HepG2 (cell line): Measurements from ENCODE around the gene CALN1. TPM values are rescaled to one million over a fixed set of nuclear protein-coding genes. Genes with fewer than 3 reads are reported as not detected.

Experiments used
- ATAC-seq: fragments of 200-7000 bp; cut with Tn5 transposase; 3 replicates; pipeline ENCODE4 v1.9.1; 2020; ENCODE audit warnings: mild to moderate bottlenecking, moderate library complexity
- BruUV-seq: library from RNA; stranded (reverse); fragments of 400-500 nt; replicated peaks from 2 replicates; lab custom pipeline; 2021; lab: Mats Ljungman, UMichigan
- CTCF ChIA-PET: fragments of 300-600 bp; formaldehyde crosslinking; extraction: SDS; loops from one replicate; lab custom pipeline; 2021; ENCODE audit warnings: low total read pairs, inconsistent platforms, low intra/inter-chr PET ratio; lab: Yijun Ruan, JAX
- POLR2A ChIA-PET: fragments of 350-600 bp; sonication (Branson Sonifier 250); formaldehyde crosslinking; loops from one replicate; lab custom pipeline; 2020; ENCODE audit warnings: antibody characterized with exemption, inconsistent platforms; lab: Yijun Ruan, JAX
- DNase-seq: peaks from one replicate; pipeline ENCODE4 v3.0.0-alpha.2; 2015; ENCODE audit warnings: low spot score
- FAIRE-seq: peaks from 3 replicates; lab custom pipeline; 2011; peaks lifted over from hg19 to GRCh38; lab: Jason Lieb, UNC
- H2AFZ ChIP-seq: one replicate; pipeline ENCODE4 v1.6.1; 2011; ENCODE audit warnings: low read length, inconsistent platforms
- H3K27ac ChIP-seq: fragments of 300-600 bp; 3 replicates; pipeline ENCODE4 v1.8.0; 2011; ENCODE audit warnings: mixed run types, mild to moderate bottlenecking, mixed read lengths, low read length, inconsistent platforms; ENCODE audit not compliant: insufficient read depth; ENCODE audit errors: extremely low read length
- H3K27me3 ChIP-seq, 2 experiments: fragments of 200-600 bp in 1 of 2; 2 replicates in 1 of 2; 3 replicates in 1 of 2; pipeline versions ENCODE4 v1.6.0 to v1.8.0; 2011; ENCODE audit warnings: low read length in 2 of 2, mild to moderate bottlenecking in 2 of 2, moderate library complexity in 2 of 2, inconsistent platforms in 1 of 2; ENCODE audit not compliant: insufficient read depth in 2 of 2, control insufficient read depth in 1 of 2
- H3K36me3 ChIP-seq, 2 experiments: fragments of 200-600 bp in 1 of 2; replicated peaks in 1 of 2; 2 replicates in 1 of 2; 3 replicates in 1 of 2; pipeline versions ENCODE4 v1.5.1 to v1.8.0; 2011; ENCODE audit warnings: low read length in 2 of 2, inconsistent platforms in 1 of 2; ENCODE audit not compliant: insufficient read depth in 2 of 2, control insufficient read depth in 1 of 2
- H3K4me1 ChIP-seq: 2 replicates; pipeline ENCODE4 v1.5.1; 2012; ENCODE audit warnings: low read length, inconsistent platforms; ENCODE audit not compliant: insufficient read depth
- H3K4me2 ChIP-seq: 2 replicates; pipeline ENCODE4 v1.6.0; 2011; ENCODE audit warnings: low read depth, low read length, inconsistent platforms
- H3K4me3 ChIP-seq, 3 experiments: fragments of 200-600 bp in 1 of 3; sonication (generic), shearing (Covaris generic) in 1 of 3; replicated peaks in 1 of 3; 2 replicates each; pipeline ENCODE4 v1.5.1; 2011 to 2016; ENCODE audit warnings: low read length in 3 of 3, inconsistent platforms in 2 of 3, low read depth in 2 of 3, mild to moderate bottlenecking in 2 of 3, control low read depth in 1 of 3, mixed read lengths in 1 of 3; ENCODE audit not compliant: insufficient read depth in 1 of 3
- H3K79me2 ChIP-seq: one replicate; pipeline ENCODE4 v1.6.1; 2011; ENCODE audit warnings: low read length, inconsistent platforms; ENCODE audit not compliant: insufficient read depth
- H3K9ac ChIP-seq: 2 replicates; pipeline ENCODE4 v1.6.0; 2011; ENCODE audit warnings: mild to moderate bottlenecking, low read depth, low read length, inconsistent platforms; ENCODE audit not compliant: insufficient read depth
- H3K9me3 ChIP-seq: 2 replicates; pipeline ENCODE4 v1.5.1; 2012; ENCODE audit warnings: mild to moderate bottlenecking, low read length
- H4K20me1 ChIP-seq: 2 replicates; pipeline ENCODE4 v1.6.0; 2011; ENCODE audit warnings: inconsistent platforms, mild to moderate bottlenecking, low read length, moderate library complexity; ENCODE audit not compliant: insufficient read depth
- ARNT ChIP-seq: fragments of 450-650 bp; IDR thresholded peaks from 2 replicates; pipeline ENCODE4 v1.6.1; 2017
- BCL6 ChIP-seq: IDR thresholded peaks from 2 replicates; pipeline ENCODE4 v1.6.1; 2016; ENCODE audit warnings: missing genetic modification reagents, missing compliant biosample characterization
- CREB1 ChIP-seq, 2 experiments: fragments of 450-650 bp in 1 of 2; IDR thresholded peaks; 2 replicates each; pipeline ENCODE4 v1.6.1; 2016 to 2017; ENCODE audit warnings: control low read depth in 1 of 2, mild to moderate bottlenecking in 1 of 2, missing compliant biosample characterization in 1 of 2, missing genetic modification characterization in 1 of 2
- ERF ChIP-seq: IDR thresholded peaks from 2 replicates; pipeline ENCODE4 v1.6.1; 2018; ENCODE audit warnings: missing biosample characterization, missing genetic modification reagents
- GLMP ChIP-seq: sonication (generic); formaldehyde crosslinking; IDR thresholded peaks from 2 replicates; pipeline ENCODE4 v1.9.0; 2021; ENCODE audit warnings: missing genetic modification reagents, mild to moderate bottlenecking, borderline replicate concordance
- MTF2 ChIP-seq: sonication (generic); formaldehyde crosslinking; IDR thresholded peaks from 2 replicates; pipeline ENCODE4 v1.5.0; 2020; ENCODE audit warnings: missing genetic modification reagents, borderline replicate concordance
- MXD1 ChIP-seq: sonication (generic); formaldehyde crosslinking; IDR thresholded peaks from 2 replicates; pipeline ENCODE4 v1.4.0; 2020; ENCODE audit warnings: mild to moderate bottlenecking, missing genetic modification reagents
- NR1H2 ChIP-seq: sonication (generic); formaldehyde crosslinking; IDR thresholded peaks from 2 replicates; pipeline ENCODE4 v1.8.1; 2022; ENCODE audit warnings: low read depth, missing genetic modification reagents, borderline replicate concordance
- NR2F6 ChIP-seq, 2 experiments: IDR thresholded peaks; 2 replicates each; pipeline ENCODE4 v1.6.1; 2016; ENCODE audit warnings: antibody characterized with exemption in 1 of 2, mild to moderate bottlenecking in 1 of 2
- PHF5A ChIP-seq: IDR thresholded peaks from one replicate; pipeline ENCODE4 v1.6.1; 2018; ENCODE audit warnings: low read depth, missing genetic modification reagents; ENCODE audit not compliant: unreplicated experiment
- RFX1 ChIP-seq: fragments of 450-650 bp; IDR thresholded peaks from 2 replicates; pipeline ENCODE4 v1.6.1; 2017
- SP1 ChIP-seq, 2 experiments: fragments of 450-650 bp in 1 of 2; sonication (generic) in 1 of 2; formaldehyde crosslinking in 1 of 2; IDR thresholded peaks; 2 replicates each; pipeline versions ENCODE4 v1.4.0 to v1.6.1; 2016 to 2020; ENCODE audit warnings: missing genetic modification reagents in 1 of 2
- TAF15 ChIP-seq: fragments of 200-400 bp; formaldehyde crosslinking; IDR thresholded peaks from one replicate; pipeline ENCODE4 v1.6.1; 2018; ENCODE audit warnings: mild to moderate bottlenecking, low read depth, low read length; ENCODE audit not compliant: poor library complexity, severe bottlenecking
- ZFP41 ChIP-seq: sonication (generic); formaldehyde crosslinking; IDR thresholded peaks from 2 replicates; pipeline ENCODE4 v1.4.0; 2020; ENCODE audit warnings: mild to moderate bottlenecking, missing genetic modification reagents, borderline replicate concordance
- ZNF101 ChIP-seq: sonication (generic); formaldehyde crosslinking; IDR thresholded peaks from 2 replicates; pipeline ENCODE4 v1.4.0; 2020; ENCODE audit warnings: mild to moderate bottlenecking, low read depth, missing genetic modification reagents, borderline replicate concordance
- ZNF224 ChIP-seq: sonication (generic); formaldehyde crosslinking; IDR thresholded peaks from 2 replicates; pipeline ENCODE4 v1.5.0; 2020; ENCODE audit warnings: mild to moderate bottlenecking, missing genetic modification reagents
- ZNF580 ChIP-seq: IDR thresholded peaks from 2 replicates; pipeline ENCODE4 v1.6.1; 2016; ENCODE audit warnings: low read depth, borderline replicate concordance
- ZNF709 ChIP-seq: sonication (generic); formaldehyde crosslinking; IDR thresholded peaks from 2 replicates; pipeline ENCODE4 v1.5.0; 2020; ENCODE audit warnings: mild to moderate bottlenecking, missing genetic modification reagents
- ZSCAN21 ChIP-seq: sonication (generic); formaldehyde crosslinking; IDR thresholded peaks from 2 replicates; pipeline ENCODE4 v1.8.0; 2022; ENCODE audit warnings: mild to moderate bottlenecking, missing genetic modification reagents, moderate library complexity, borderline replicate concordance
- WGBS: methylation state at CpG from one replicate; pipeline ENCODE4 v1.1.6; 2017; ENCODE audit warnings: low lambda C conversion rate; 5-methylcytosine and 5-hydroxymethylcytosine counted together
- in situ Hi-C: cut with HindIII; loops from 2 replicates; pipeline ENCODE4 v1.10.0; 2017; ENCODE audit warnings: low pct_unique_long_range_greater_than_20kb; ENCODE audit not compliant: extremely low pct_ligation_motif_present
- intact Hi-C: fragments of 100-400 bp; cut with micrococcal nuclease; formaldehyde crosslinking; loops from one replicate; pipeline ENCODE4 v1.10.0; 2022; ENCODE audit not compliant: unreplicated experiment
- polyA plus RNA-seq, 8 experiments: library from polyadenylated mRNA; depleted of rRNA in 3 of 8; stranded (reverse) in 7 of 8; unstranded in 1 of 8; fragments of >200 nt; fragmentation: Illumina TruSeq in 4 of 8; extraction: Trizol in 4 of 8; gene quantifications; 2 replicates each; pipeline versions ENCODE4 v1.2.1 to v1.2.3, GENCODE V29; 2011 to 2016; ENCODE audit warnings: low read depth in 4 of 8, missing spikeins in 1 of 8, mixed read lengths in 1 of 8; ENCODE audit not compliant: insufficient read depth in 1 of 8
- total RNA-seq, 5 experiments: library from RNA; depleted of rRNA; stranded (reverse); fragments of >200 nt; fragmentation: Illumina TruSeq; extraction: Trizol; gene quantifications; 2 replicates each; pipeline ENCODE4 v1.2.3, GENCODE V29; 2016; ENCODE audit warnings: low read depth in 1 of 5
- TF ChIP-seq, protein P1 (sequence below): sonication (generic); formaldehyde crosslinking; IDR thresholded peaks from 2 replicates; pipeline ENCODE4 v1.4.0; 2020; ENCODE audit warnings: missing genetic modification reagents

CALN1 gene
- total and polyA plus RNA-seq, 2 of the 13 experiments (the other 11 are each of a cell fraction or from before 2014, with no cell fraction given): not detected

DNA sequence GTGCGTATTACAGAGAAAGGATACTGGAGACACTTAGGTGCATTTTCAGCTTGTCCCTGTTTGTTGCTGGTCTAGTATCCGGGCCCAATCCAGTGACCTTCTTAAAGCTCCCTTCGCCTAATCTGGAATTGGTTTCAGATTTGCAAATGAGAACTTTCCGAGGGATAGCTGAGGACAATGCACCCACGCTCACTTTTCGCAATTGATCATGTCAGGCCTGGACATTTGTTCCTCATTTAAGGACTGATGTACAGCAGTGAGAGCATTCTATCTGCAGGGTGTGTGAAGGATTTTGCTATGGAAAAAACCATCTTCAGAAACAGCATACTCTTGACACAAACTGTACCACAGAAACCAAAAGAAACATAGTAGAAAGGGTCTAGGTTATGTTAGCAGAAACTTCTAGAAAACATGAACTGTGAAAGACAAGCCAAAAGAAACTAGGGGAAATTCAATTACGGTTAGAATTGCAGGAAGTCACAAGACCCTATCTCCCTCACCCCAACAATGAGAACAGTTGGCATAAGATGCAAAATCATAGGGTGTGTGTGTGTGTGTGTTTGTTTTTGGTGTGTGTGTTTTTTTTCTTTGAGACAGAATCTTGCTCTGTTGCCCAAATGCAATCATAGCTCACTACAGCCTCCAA lies 331.1 kb downstream of the CALN1 start:
- FAIRE-seq (no peak), ATAC-seq (no peak), DNase-seq (no peak)
- CTCF ChIA-PET: no interaction called here
- no peak overlapping the region for H3K9ac ChIP-seq
- no peaks in the 10 kb centered on the region for H3K79me2 ChIP-seq
- H3K4me3 ChIP-seq: no peak overlapping the region
- intact Hi-C loops: no loop called here
- H4K20me1 ChIP-seq: no peaks in the 10 kb centered on the region
- BruUV-seq: no TSS peak
- no peaks in the 10 kb centered on the region for H3K9me3 ChIP-seq
- no peaks in the 10 kb centered on the region for H3K4me1 ChIP-seq
- 50% methylated on average over 7 of the region's 7 CpGs for WGBS
- POLR2A ChIA-PET: no interaction called here
- H3K27ac ChIP-seq: no peak overlapping the region
- H3K36me3 ChIP-seq: no peaks in the 10 kb centered on the region
- no peak for TF ChIP-seq NR1H2 (CRISPR knock-in tag)
- TF ChIP-seq MTF2 (CRISPR knock-in tag): no peak
- TF ChIP-seq RFX1: no peak
- TF ChIP-seq ZNF709 (CRISPR knock-in tag): no peak
- TF ChIP-seq TAF15: no peak
- TF ChIP-seq ERF (CRISPR knock-in tag): no peak
- no peak for TF ChIP-seq ZNF224 (CRISPR knock-in tag)
- TF ChIP-seq CREB1 (IDR thresholded peaks at IDR 0.05): no peak
- no peak for TF ChIP-seq CREB1 (CRISPR knock-in tag; IDR thresholded peaks at IDR 0.05)
- TF ChIP-seq BCL6: no peak
- no peak for TF ChIP-seq ZSCAN21 (CRISPR knock-in tag)
- no peak for TF ChIP-seq NR2F6 (IDR thresholded peaks at IDR 0.05)
- TF ChIP-seq NR2F6 (CRISPR knock-in tag; IDR thresholded peaks at IDR 0.05): no peak
- no peak for TF ChIP-seq MXD1 (CRISPR knock-in tag)
- TF ChIP-seq ZNF580: no peak
- no peak for TF ChIP-seq PHF5A (CRISPR knock-in tag)
- TF ChIP-seq ZFP41 (CRISPR knock-in tag): no peak
- TF ChIP-seq ZNF101: no peak
- TF ChIP-seq SP1 (IDR thresholded peaks at IDR 0.05): no peak
- TF ChIP-seq SP1 (CRISPR knock-in tag; IDR thresholded peaks at IDR 0.05): no peak
- TF ChIP-seq GLMP: no peak
- TF ChIP-seq, protein P1, sequence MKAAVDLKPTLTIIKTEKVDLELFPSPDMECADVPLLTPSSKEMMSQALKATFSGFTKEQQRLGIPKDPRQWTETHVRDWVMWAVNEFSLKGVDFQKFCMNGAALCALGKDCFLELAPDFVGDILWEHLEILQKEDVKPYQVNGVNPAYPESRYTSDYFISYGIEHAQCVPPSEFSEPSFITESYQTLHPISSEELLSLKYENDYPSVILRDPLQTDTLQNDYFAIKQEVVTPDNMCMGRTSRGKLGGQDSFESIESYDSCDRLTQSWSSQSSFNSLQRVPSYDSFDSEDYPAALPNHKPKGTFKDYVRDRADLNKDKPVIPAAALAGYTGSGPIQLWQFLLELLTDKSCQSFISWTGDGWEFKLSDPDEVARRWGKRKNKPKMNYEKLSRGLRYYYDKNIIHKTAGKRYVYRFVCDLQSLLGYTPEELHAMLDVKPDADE (CRISPR knock-in tag): no peak
- no peak for TF ChIP-seq ARNT
- peaks cover 0 to 6% of the 10 kb centered on the region in 2 experiments; a peak in 3 of 5 replicates for H3K27me3 ChIP-seq
- no peak overlapping the region for H2AFZ ChIP-seq
- in situ Hi-C loops: no loop called here
- H3K4me2 ChIP-seq: no peak overlapping the region
